DOHH2 (cell line): ENCODE measurements around the gene JDP2.

Source experiments
- CTCF ChIP-seq: fragments of 200-600 bp; sonication (generic); IDR thresholded peaks from one replicate; pipeline ENCODE4 v1.5.1; 2014; ENCODE audit warnings: antibody characterized with exemption, mild to moderate bottlenecking, low read depth, low read length; ENCODE audit not compliant: poor library complexity, severe bottlenecking
- EZH2phosphoT487 ChIP-seq: fragments of 200-600 bp; sonication (generic); IDR thresholded peaks from 2 replicates; pipeline ENCODE4 v1.6.1; 2017; ENCODE audit warnings: borderline replicate concordance, mild to moderate bottlenecking, antibody characterized with exemption, low read length, moderate library complexity, mixed read lengths

- TF ChIP-seq CTCF = no peak
- no peak for TF ChIP-seq EZH2phosphoT487
Observed at GRCh38 chr14:75467763-75468162, 39.9 kb downstream of the JDP2 start.
